ENCODE measurements around the gene ERC2. TPM values are rescaled to one million over a fixed set of nuclear protein-coding genes. Genes with fewer than 3 reads are reported as not detected.

ERC2 gene
- polyA plus RNA-seq, 3 donors, result not detected

DNA sequence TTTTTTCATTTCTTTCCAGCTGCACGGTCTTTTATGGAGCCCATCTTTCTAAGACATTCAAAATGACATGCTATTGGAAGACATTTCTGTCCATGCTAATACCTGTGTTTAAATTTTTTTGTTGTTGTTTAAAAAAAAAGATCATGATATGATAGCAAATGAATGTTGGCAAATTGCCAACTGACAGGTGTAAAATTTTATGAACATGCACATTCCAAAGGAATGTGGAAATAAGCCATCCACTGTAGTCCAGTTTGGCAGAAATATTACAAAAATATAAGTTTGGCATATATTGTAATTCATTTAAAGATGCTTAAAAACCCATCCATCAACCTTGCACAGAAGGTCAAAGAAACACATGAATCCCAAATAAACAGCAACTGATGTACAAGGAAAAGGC lies 905.6 kb downstream of the ERC2 start:
- Mint-ChIP-seq H3K36me3 (no peaks in the 10 kb centered on the region), H3K27ac (no peak overlapping the region), H3K4me3 (no peak overlapping the region), H3K4me1 (no peaks in the 10 kb centered on the region), H3K27me3 (ENCODE audit: low read depth in 3 of 3) (peaks cover 0 to 11% (median 4%) of the 10 kb centered on the region in 3 donors), H3K9me3 (peaks cover 0 to 8% (median 2%) of the 10 kb centered on the region in 7 donors)
- TF ChIP-seq, protein P1, sequence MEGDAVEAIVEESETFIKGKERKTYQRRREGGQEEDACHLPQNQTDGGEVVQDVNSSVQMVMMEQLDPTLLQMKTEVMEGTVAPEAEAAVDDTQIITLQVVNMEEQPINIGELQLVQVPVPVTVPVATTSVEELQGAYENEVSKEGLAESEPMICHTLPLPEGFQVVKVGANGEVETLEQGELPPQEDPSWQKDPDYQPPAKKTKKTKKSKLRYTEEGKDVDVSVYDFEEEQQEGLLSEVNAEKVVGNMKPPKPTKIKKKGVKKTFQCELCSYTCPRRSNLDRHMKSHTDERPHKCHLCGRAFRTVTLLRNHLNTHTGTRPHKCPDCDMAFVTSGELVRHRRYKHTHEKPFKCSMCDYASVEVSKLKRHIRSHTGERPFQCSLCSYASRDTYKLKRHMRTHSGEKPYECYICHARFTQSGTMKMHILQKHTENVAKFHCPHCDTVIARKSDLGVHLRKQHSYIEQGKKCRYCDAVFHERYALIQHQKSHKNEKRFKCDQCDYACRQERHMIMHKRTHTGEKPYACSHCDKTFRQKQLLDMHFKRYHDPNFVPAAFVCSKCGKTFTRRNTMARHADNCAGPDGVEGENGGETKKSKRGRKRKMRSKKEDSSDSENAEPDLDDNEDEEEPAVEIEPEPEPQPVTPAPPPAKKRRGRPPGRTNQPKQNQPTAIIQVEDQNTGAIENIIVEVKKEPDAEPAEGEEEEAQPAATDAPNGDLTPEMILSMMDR (IDR thresholded peaks at IDR 0.05), result no peak
- Histone ChIP-seq H3K4me1 (ENCODE audit: control insufficient read depth in 1 of 2, insufficient read depth in 2 of 2, low read length in 2 of 2) (no peaks in the 10 kb centered on the region), H3K4me3 (replicated peaks in 1 of 3; ENCODE audit: low read depth in 2 of 3, low read length in 3 of 3) (no peak overlapping the region), H3K36me3 (replicated peaks in 1 of 2; ENCODE audit: control insufficient read depth in 1 of 2, insufficient read depth in 2 of 2, low read length in 2 of 2) (no peaks in the 10 kb centered on the region), H3K79me2 (ENCODE audit: insufficient read depth, low read length) (no peaks in the 10 kb centered on the region), H3K27me3 (ENCODE audit: control insufficient read depth in 2 of 2, insufficient read depth in 2 of 2, low read length in 2 of 2) (no peaks in the 10 kb centered on the region), H2AFZ (ENCODE audit: insufficient read depth, low read depth, low read length, poor library complexity, severe bottlenecking) (no peak overlapping the region), H3K9me3 (replicated peaks in 1 of 2; ENCODE audit: control insufficient read depth in 1 of 2, insufficient read depth in 1 of 2, low read length in 2 of 2) (no peaks in the 10 kb centered on the region), H3K9ac (ENCODE audit: insufficient read depth, low read length, poor library complexity, severe bottlenecking) (no peak overlapping the region), H3K4me2 (replicated peaks; ENCODE audit: extremely low read depth, low read length, poor library complexity, severe bottlenecking) (no peak overlapping the region), H3K27ac (ENCODE audit: low read depth in 1 of 2, low read length in 2 of 2) (no peak overlapping the region), H4K20me1 (ENCODE audit: insufficient read depth, low read length) (no peaks in the 10 kb centered on the region)
- DNase-seq, result no peak
- intact Hi-C loops (cut with micrococcal nuclease), result no loop called here
- no CpG with 5 or more reads among the region's 1 CpG for WGBS (ENCODE audit: insufficient coverage)

DNA sequence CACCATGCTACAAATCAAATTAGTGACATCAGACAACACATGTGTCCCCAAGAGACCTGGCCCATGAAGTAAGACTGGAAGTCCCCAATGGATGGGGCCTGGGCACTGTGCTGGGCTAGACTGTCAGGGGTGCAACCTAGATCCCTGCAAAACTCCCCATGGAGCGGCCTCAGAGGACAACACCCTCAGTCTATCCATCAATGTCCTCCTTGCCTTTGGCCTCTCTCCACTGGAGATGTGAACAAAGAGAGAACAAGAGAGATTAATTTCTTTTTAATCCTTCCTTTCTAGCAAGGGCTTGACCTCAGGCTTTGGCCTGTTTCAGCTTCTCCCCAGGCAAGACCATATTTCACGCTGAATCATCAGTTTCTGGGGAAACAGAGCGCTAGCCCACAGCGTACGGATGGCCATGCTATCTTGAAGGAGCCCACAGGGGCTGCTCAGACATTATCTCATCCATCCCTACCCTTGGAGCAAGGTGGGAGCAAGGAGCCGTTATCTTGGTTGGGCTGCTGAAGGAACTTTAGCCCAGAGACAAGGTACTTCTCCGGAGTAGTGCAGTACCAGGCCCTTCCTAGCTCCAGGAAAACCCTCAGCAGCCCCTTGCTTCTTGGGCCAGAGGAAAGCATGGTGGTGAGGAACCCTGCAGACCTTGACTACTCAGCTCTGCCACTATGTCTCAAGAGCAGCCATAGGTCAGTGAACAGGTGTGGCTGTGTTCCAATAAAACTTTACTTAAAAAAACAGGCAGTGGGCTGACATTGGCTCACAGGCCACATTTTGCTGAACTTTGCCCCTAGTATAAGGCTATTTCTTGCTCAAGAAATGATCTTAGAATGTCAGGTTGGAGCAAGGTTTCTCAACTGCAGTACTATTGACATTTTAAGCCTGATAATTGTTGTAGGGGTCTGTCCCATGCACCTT lies 908.5 kb downstream of the ERC2 start:
- intact Hi-C loops (cut with micrococcal nuclease), result no loop called here
- H3K9me3 Mint-ChIP-seq, result peaks cover 0 to 11% (median 2%) of the 10 kb centered on the region in 7 donors
- Histone ChIP-seq H3K9me3 (replicated peaks in 1 of 2; ENCODE audit: control insufficient read depth in 1 of 2, insufficient read depth in 1 of 2, low read length in 2 of 2) (no peaks in the 10 kb centered on the region), H3K4me1 (ENCODE audit: control insufficient read depth in 1 of 2, insufficient read depth in 2 of 2, low read length in 2 of 2) (no peaks in the 10 kb centered on the region), H4K20me1 (ENCODE audit: insufficient read depth, low read length) (no peaks in the 10 kb centered on the region), H3K4me3 (replicated peaks in 1 of 3; ENCODE audit: low read depth in 2 of 3, low read length in 3 of 3) (no peak overlapping the region), H3K9ac (ENCODE audit: insufficient read depth, low read length, poor library complexity, severe bottlenecking) (no peak overlapping the region), H3K27ac (ENCODE audit: low read depth in 1 of 2, low read length in 2 of 2) (no peak overlapping the region), H3K27me3 (ENCODE audit: control insufficient read depth in 2 of 2, insufficient read depth in 2 of 2, low read length in 2 of 2) (no peaks in the 10 kb centered on the region), H3K36me3 (replicated peaks in 1 of 2; ENCODE audit: control insufficient read depth in 1 of 2, insufficient read depth in 2 of 2, low read length in 2 of 2) (no peaks in the 10 kb centered on the region), H3K79me2 (ENCODE audit: insufficient read depth, low read length) (no peaks in the 10 kb centered on the region), H3K4me2 (replicated peaks; ENCODE audit: extremely low read depth, low read length, poor library complexity, severe bottlenecking) (no peak overlapping the region), H2AFZ (ENCODE audit: insufficient read depth, low read depth, low read length, poor library complexity, severe bottlenecking) (no peak overlapping the region)
- DNase-seq, result no peak
- no peak overlapping the region for H3K4me3 Mint-ChIP-seq
- H3K36me3 Mint-ChIP-seq, result no peaks in the 10 kb centered on the region
- WGBS (ENCODE audit: insufficient coverage), result 89% methylated on average over 3 of the region's 7 CpGs
- H3K27me3 Mint-ChIP-seq (ENCODE audit: low read depth in 3 of 3), result peaks cover 0 to 9% (median 3%) of the 10 kb centered on the region in 3 donors
- TF ChIP-seq, protein P1 (IDR thresholded peaks at IDR 0.05), result no peak
- H3K4me1 Mint-ChIP-seq, result no peaks in the 10 kb centered on the region
- no peak overlapping the region for H3K27ac Mint-ChIP-seq

All from CD14-positive monocyte (primary cell).